NCI-H524 treated with DMSO at 0.1 percent for 48 hours (cell line): Measurements from ENCODE around the gene TMEM63A.
"Not testable (repeated sequence)": the region's sequence is repeated elsewhere in the genome, so short reads cannot be mapped to it uniquely, and the experiment has no call there.

Experiments
- DNase-seq: peaks from one replicate; lab custom pipeline; 2025; lab: John Stamatoyannopoulos, UW

TMEM63A gene

GRCh38 chr1:225819346-225820192 lies 62.6 kb downstream of the TMEM63A start:
- no peak for DNase-seq

GRCh38 chr1:225818229-225818628 lies 64.0 kb downstream of the TMEM63A start:
- DNase-seq = no peak

DNA sequence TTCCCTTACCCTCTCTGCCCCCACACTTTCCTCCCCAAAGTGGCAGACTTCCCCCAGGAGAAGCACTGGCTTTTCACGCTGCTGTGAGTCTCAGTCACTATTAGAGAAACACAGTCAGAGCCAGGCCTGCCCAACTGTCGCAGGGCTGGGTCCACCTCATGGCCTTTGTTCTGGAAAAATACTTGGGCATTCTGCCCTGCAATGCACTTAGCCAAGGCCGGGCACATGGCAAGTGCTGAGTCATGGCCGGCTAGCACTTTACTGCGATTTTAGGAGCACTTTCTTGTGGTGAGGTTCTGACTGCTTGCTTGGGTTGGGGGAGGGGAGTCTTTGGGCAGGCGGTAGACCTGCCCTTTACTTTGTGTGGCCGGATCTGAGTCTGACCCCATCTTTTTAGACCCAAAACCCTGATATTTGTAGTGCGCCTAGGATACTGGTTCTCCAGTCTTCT lies 64.5 kb downstream of the TMEM63A start:
- no peak for DNase-seq

GRCh38 chr1:225816643-225817538 lies 65.3 kb downstream of the TMEM63A start:
- no peak for DNase-seq

DNA sequence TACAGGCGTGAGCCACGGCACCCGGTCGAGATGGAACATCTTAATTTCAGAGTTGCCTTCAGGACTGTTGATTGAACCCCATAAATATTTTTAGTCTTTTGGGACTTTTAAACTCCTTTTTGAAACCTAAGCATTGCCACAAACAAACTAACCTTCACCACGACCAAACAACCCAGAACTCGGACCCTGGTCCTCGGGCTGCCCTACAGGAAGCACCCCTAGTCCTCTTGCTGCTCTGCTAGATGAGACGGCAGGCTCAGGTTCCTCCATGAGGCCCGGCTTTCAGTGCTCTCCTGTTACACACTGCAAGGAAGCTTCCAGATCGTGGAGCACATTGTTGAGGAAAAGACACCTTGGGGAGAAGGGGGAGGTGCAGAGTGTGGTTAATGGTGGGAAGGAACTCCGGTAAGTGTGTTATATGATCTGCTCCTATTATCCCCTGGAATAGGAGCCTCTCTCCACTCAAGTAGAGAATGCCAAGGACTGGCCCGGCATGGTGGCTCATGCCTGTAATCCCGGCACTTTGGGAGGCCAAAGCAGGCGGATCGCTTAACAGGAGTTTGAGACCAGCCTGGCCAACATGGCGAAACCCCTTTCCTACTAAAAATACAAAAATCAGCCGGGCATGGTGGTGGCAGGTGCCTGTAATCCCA lies 66.5 kb downstream of the TMEM63A start:
- peak; percentile 30 for DNase-seq

DNA sequence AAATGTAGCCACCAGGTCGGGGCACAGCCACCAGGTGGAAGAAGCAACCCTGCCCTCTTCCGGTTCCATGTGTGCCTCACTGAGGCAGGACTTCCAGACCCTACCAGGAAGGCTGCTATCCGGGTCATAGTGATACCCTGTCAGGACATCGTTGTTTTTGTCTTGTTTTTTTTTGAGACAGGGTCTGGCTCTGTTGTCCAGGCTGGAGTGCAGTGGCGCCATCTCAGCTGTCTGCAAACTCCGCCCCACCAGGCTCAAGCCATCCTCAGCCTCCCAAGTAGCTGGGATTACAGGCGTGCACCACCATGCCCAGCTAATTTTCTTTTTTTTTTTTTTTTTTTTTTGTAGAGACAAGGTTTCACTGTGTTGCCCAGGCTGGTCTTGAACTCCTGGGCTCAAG lies 67.1 kb downstream of the TMEM63A start:
- DNase-seq = not testable (repeated sequence)

DNA sequence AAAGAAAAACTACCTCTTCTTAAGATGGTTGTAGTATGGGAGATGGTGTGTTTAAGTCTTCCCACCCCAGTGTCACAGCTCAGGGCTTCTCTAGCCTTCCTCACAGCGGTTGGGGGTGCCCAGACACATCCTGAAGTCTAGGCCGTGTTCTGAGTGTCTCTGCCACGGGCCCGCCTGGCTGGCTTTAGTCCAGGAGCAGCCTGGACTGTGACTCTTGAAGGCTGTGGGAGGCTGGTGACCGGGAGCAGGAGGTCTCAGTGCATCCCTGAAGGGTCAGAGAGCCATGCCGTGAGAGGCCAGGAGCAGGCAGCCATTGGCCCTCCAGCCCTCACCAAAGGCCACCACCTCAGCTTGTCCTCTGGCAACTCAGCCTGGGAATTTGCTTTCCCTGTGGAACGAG lies 67.8 kb downstream of the TMEM63A start:
- no peak for DNase-seq

GRCh38 chr1:225813214-225813964 lies 68.8 kb downstream of the TMEM63A start:
- DNase-seq = no peak

GRCh38 chr1:225812488-225813213 lies 69.5 kb downstream of the TMEM63A start:
- no peak for DNase-seq

GRCh38 chr1:225811622-225812487 lies 70.3 kb downstream of the TMEM63A start:
- peak; percentile 33 for DNase-seq

DNA sequence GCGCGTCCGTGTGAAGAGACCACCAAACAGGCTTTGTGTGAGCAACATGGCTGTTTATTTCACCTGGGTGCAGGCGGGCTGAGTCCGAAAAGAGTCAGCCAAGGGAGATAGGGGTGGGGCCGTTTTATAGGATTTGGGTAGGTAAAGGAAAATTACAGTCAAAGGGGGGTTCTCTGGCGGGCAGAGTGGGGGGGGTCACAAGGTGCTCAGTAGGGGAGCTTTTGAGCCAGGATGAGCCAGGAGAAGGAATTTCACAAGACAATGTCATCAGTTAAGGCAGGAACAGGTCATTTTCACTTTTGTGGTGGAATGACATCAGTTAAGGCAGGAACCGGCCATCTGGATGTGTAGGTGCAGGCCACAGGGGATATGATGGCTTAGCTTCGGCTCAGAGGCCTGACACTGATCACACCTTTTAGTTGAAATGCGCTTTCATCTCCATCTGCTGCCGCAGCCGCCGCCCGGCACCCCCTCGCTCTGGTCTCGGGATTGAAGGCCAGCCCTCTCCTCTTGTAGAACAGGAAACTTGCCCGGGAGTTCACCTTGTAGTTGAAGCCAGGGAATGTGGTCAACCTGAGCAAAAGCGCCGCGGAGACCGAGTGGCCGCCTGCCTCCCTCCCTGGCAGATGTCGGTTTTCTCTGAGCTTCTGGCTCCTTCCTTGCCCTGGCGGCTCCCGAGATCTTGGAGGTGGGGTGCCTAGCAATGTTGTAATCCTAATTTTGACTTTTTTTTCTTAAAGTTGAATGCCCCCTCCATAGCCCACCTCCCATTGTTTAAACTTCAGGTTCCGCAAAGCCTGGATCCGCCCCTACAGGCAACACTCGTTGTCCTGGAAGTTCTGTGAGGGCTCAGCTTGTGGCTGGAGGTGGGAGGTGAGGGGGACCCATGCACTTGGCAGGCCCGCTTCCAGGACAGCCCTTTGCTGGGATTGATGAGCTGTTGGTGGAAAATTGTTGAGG lies 71.3 kb downstream of the TMEM63A start:
- DNase-seq = peak; percentile 22

- DNase-seq = no peak
These were observed 72.2 kb downstream of the TMEM63A start, which contains the start of gene EPHX1 for GRCh38 chr1:225809842-225810578. Gene EPHX1, plus strand, starts transcription at chr1:225810124. Its CDS starts 18,606 bp downstream, at chr1:225828730.

GRCh38 chr1:225808136-225808535 lies 74.0 kb downstream of the TMEM63A start:
- no peak for DNase-seq

DNA sequence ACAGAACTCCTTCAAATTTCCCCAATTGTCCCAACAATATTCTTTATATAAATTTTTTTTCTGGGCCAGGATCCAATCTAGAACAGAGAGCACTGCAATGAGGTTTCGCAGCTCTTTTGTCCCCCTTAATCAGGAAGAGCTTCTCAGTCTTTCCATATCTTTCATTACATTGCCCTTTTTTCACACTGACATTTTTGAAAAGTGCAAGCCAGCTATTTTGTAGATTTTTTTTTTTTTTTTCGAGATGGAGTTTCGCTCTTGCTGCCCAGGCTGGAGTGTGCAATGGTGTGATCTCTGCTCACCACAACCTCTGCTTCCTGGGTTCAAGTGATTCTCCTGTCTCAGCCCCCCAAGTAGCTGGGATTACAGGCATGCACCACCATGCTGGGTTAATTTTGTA lies 75.4 kb downstream of the TMEM63A start:
- not testable (repeated sequence) for DNase-seq

- DNase-seq = no peak
These were observed 75.9 kb downstream of the TMEM63A start for GRCh38 chr1:225806249-225806648.

DNA sequence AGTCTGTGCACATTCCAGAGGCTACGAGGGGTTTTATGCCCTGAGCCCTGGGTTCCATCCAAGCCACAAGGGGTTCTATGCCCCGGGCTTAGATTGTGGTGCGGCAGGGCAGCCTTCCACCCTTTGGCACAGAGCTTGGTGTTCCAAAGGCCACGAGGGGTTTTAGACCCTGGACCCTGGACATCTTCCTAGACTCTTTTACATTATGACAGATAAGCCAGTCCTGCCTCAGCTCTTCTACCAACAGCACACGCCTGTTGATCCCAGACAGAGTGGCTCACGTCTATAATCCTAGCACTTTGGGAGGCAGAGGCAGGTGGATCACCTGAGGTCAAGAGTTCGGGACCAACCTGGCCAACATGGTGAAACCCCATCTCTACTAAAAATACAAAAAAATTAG lies 81.0 kb downstream of the TMEM63A start:
- not testable (repeated sequence) for DNase-seq

DNA sequence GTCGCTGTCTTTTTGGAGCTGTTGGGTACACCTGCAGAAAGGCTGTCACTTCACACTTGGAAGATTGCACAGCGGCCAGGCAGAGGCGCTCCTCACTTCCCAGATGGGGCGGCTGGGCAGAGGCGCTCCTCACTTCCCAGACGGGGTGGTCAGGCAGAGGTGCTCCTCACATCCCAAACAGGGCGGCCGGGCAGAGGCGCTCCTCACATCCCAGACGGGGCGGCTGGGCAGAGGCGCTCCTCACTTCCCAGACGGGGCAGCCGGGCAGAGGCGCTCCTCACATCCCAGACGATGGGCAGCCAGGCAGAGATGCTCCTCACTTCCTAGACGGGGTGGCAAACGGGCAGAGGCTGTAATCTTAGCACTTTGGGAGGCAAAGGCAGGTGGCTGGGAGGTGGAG lies 86.1 kb downstream of the TMEM63A start:
- not testable (repeated sequence) for DNase-seq
